22Rv1 (cell line): ENCODE results near the gene FAM120A.

Experiments used
- CTCF ChIP-seq: fragments of 450-650 bp; IDR thresholded peaks from 2 replicates; pipeline ENCODE4 v1.5.1; 2017; ENCODE audit warnings: mild to moderate bottlenecking
- ZFX ChIP-seq: fragments of 450-650 bp; IDR thresholded peaks from 2 replicates; pipeline ENCODE4 v1.6.1; 2017; ENCODE audit warnings: antibody characterized with exemption, borderline replicate concordance

GRCh38 chr9:93510041-93510440 is 58.6 kb downstream of the FAM120A start:
- no peak for TF ChIP-seq CTCF
- TF ChIP-seq ZFX: no peak
